GM12891 (cell line): ENCODE results near the gene CAMK2G.

Experiments
- POLR2A ChIP-seq: IDR thresholded peaks from 2 replicates; pipeline ENCODE4 v1.6.1; 2011; ENCODE audit warnings: low read depth, low read length, control low read depth
- POLR2AphosphoS5 ChIP-seq: IDR thresholded peaks from 2 replicates; pipeline ENCODE4 v1.6.1; 2011; ENCODE audit warnings: low read depth, low read length, control low read depth
- TAF1 ChIP-seq: IDR thresholded peaks from 2 replicates; pipeline ENCODE4 v1.6.1; 2011; ENCODE audit warnings: low read depth, low read length, control low read depth

DNA sequence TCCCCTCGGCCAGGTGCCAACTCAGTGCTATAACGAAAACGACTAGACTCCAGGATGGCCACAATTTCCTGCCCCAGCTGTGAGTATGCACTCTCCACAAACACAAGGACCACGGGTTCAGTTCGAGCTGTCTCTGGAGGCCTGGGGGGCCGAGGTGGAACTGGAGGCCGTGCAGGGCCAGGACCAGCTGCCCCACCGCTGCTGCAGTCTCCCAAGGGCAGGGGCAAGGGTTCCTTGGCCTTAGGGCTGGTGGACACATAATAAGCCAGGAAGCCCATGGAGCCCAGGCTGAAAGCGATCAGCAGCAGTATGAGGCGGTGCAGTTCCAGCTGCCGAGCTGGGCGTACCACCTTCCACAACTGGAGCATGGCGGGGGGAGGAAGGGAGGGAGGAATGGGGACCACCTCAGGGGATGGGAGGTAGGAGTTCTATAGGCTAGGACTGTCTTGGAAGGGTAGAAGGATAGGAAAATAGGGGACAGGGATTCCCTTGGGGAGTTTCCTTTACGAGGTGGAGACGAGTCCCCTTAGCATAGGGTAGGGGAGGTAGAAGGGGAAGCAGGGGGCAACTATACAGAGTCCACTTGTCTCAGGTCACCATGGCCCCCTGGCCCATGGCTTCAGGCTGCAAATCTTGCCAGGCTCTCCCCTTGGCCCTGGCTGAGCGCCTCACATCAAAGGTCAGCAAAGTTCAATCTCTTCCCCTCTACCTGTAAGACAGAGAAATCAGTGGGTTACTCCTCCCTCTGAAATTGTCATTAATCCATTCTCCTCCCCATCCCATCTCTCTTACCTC is 66.1 kb downstream of the CAMK2G start:
- TF ChIP-seq POLR2A (0 out of 2 replicates have a peak, but pooled peaks have one; percentile 8), POLR2AphosphoS5 (no peak), TAF1 (no peak)
